ENCODE measurements around the gene GLP1R. TPM values are rescaled to one million over a fixed set of nuclear protein-coding genes. Genes with fewer than 3 reads are reported as not detected.

Gene GLP1R
- total RNA-seq, 1 donor from 2014 or later, result 0.35 TPM

DNA sequence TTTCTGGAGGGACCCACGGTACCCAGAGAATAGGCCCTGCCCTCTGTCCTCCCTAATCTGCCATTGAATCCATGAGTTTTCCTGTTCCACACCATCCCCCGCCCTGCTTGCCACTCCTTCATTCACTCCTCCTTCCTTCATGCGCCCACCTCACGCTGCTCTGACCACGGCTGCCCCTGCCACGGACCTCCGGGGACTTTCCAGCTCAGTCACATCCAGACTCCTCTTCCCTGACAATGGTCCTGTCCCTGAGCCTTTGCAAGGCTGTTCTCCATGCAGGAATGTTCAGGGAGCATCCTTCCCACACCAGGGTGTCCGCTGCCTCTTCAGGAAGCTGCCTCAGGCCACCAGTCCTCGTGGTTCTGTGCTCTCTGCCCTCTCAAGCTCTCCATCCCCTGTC is 25.9 kb downstream of the GLP1R start:
- no peaks in the 10 kb centered on the region for H3K4me1 ChIP-seq
- no peak overlapping the region for H3K4me3 ChIP-seq
- no peaks in the 10 kb centered on the region for H3K36me3 ChIP-seq
- H3K27me3 ChIP-seq (ENCODE audit: low read depth), result no peaks in the 10 kb centered on the region
- H3K27ac ChIP-seq, result no peak overlapping the region
- no peaks in the 10 kb centered on the region for H3K9me3 ChIP-seq
- intact Hi-C loops (cut with DNase I), result no loop called here
- TF ChIP-seq, protein P1, sequence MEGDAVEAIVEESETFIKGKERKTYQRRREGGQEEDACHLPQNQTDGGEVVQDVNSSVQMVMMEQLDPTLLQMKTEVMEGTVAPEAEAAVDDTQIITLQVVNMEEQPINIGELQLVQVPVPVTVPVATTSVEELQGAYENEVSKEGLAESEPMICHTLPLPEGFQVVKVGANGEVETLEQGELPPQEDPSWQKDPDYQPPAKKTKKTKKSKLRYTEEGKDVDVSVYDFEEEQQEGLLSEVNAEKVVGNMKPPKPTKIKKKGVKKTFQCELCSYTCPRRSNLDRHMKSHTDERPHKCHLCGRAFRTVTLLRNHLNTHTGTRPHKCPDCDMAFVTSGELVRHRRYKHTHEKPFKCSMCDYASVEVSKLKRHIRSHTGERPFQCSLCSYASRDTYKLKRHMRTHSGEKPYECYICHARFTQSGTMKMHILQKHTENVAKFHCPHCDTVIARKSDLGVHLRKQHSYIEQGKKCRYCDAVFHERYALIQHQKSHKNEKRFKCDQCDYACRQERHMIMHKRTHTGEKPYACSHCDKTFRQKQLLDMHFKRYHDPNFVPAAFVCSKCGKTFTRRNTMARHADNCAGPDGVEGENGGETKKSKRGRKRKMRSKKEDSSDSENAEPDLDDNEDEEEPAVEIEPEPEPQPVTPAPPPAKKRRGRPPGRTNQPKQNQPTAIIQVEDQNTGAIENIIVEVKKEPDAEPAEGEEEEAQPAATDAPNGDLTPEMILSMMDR (IDR thresholded peaks at IDR 0.05), result no peak
- DNase-seq (no peak), ATAC-seq (no peak)

DNA sequence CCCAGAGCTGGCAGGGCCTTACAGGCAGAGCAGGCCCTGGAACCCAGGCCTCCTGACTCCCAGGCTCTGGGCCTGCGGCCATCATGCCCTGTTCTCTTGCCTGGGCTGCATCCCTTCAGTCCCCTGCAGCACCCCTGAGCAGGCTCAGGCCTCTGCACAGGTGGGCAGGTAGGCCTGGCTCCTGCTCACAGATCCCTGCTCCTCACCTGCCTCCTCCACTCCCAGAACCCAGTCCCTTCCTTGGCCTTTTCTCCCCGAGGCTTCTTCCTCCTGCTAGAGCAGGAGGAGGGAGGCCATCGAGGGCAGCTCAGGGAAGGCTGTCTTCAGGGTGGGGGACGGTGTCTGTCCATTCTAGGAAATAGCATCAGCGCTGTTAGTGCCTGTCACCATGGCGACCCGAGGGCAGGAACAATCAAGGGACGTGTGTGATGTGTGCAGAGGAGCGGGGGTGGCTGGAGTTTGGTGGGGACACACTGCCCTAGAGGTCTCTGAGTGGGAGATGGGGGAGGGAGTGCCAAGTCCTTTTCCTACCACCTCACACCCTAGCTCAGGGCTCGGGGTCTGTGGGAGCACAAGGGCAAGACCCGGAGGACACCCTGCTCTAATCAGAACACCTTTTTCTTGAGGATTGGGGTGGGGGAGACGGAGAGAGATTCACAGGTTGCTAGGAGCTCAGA is 26.6 kb downstream of the GLP1R start:
- no peak overlapping the region for H3K4me3 ChIP-seq
- intact Hi-C loops (cut with DNase I), result no loop called here
- H3K36me3 ChIP-seq, result no peaks in the 10 kb centered on the region
- H3K9me3 ChIP-seq, result no peaks in the 10 kb centered on the region
- no peaks in the 10 kb centered on the region for H3K27me3 ChIP-seq (ENCODE audit: low read depth)
- no peaks in the 10 kb centered on the region for H3K4me1 ChIP-seq
- no peak overlapping the region for H3K27ac ChIP-seq
- peak in 1 of 2 donors; percentile 10 for ATAC-seq
- no peak for DNase-seq
- TF ChIP-seq, protein P1 (IDR thresholded peaks at IDR 0.05), result no peak

DNA sequence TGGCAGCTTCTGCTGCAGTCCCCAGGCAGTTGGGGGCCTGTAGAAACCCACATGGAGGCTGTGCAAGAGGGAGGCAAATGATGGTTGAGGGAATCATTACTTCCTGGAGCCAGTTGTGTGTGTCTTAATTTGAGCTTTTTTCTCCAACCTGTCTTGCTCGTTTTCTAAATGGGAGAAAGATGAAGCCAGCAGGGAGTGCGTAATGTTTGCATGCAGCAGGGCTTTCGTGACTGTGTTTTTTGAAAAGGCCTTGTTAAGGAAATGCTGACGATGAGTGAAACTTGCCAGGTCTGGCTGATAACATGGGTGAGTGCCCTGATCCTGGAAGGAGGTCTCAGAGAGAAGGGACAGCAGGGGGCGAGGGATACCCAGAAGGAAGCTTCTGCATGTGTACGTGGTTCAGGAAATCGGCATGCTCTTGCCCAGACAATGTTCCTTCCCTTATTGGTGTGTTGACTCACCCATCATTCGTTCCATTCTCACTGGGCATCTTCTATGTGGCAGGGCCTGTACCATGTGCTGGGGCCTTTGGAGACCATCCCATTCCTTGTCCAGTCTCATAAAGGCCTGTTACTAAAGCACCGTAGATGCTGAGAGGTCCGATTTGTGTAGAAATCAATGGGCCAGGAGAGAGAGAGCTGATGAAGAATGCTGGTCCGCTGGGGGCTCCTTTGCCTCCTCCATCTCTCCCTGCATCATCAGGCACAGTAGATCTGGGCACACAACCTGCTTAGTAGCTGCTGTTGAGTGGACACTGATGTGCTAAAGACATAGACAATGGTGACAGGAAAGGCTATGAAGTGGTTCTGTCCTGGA is 27.4 kb downstream of the GLP1R start:
- Histone ChIP-seq H3K27me3 (ENCODE audit: low read depth) (no peaks in the 10 kb centered on the region), H3K4me3 (no peak overlapping the region), H3K27ac (no peak overlapping the region), H3K4me1 (no peaks in the 10 kb centered on the region), H3K9me3 (no peaks in the 10 kb centered on the region), H3K36me3 (no peaks in the 10 kb centered on the region)
- DNase-seq (no peak), ATAC-seq (no peak)
- TF ChIP-seq, protein P1 (IDR thresholded peaks at IDR 0.05), result no peak
- intact Hi-C loops (cut with DNase I), result no loop called here

GRCh38 chr6:39076623-39077535 is 28.3 kb downstream of the GLP1R start:
- ATAC-seq, result no peak
- TF ChIP-seq, protein P1 (IDR thresholded peaks at IDR 0.05), result no peak
- no peaks in the 10 kb centered on the region for H3K4me1 ChIP-seq
- H3K4me3 ChIP-seq, result no peak overlapping the region
- intact Hi-C loops (cut with DNase I), result no loop called here
- H3K36me3 ChIP-seq, result no peaks in the 10 kb centered on the region
- no peaks in the 10 kb centered on the region for H3K27me3 ChIP-seq (ENCODE audit: low read depth)
- no peak overlapping the region for H3K27ac ChIP-seq
- no peaks in the 10 kb centered on the region for H3K9me3 ChIP-seq
- DNase-seq, result no peak

GRCh38 chr6:39077882-39078594 is 29.5 kb downstream of the GLP1R start:
- no peak for ATAC-seq
- DNase-seq, result no peak
- H3K4me3 ChIP-seq, result no peak overlapping the region
- H3K27ac ChIP-seq, result no peak overlapping the region
- TF ChIP-seq, protein P1 (IDR thresholded peaks at IDR 0.05), result no peak
- H3K9me3 ChIP-seq, result no peaks in the 10 kb centered on the region
- H3K4me1 ChIP-seq, result no peaks in the 10 kb centered on the region
- intact Hi-C loops (cut with DNase I), result no loop called here
- H3K27me3 ChIP-seq (ENCODE audit: low read depth), result no peaks in the 10 kb centered on the region
- no peaks in the 10 kb centered on the region for H3K36me3 ChIP-seq

Measured in lower lobe of right lung (tissue), 2 donors.